GM12865 (cell line): ENCODE results near the gene VWA1.

ENCODE experiments used
- DNase-seq: peaks from one replicate; pipeline ENCODE4 v3.0.0; 2010; ENCODE audit warnings: low read depth
- H3K4me3 ChIP-seq: 2 replicates; pipeline ENCODE4 v1.5.1; 2011; ENCODE audit warnings: mild to moderate bottlenecking, low read depth, low read length, control low read depth
- CTCF ChIP-seq: IDR thresholded peaks from 2 replicates; pipeline ENCODE4 v1.5.1; 2011; ENCODE audit warnings: low read length, control low read depth, low read depth, inconsistent platforms; ENCODE audit not compliant: insufficient read depth; ENCODE audit errors: missing control alignments

VWA1 gene

DNA sequence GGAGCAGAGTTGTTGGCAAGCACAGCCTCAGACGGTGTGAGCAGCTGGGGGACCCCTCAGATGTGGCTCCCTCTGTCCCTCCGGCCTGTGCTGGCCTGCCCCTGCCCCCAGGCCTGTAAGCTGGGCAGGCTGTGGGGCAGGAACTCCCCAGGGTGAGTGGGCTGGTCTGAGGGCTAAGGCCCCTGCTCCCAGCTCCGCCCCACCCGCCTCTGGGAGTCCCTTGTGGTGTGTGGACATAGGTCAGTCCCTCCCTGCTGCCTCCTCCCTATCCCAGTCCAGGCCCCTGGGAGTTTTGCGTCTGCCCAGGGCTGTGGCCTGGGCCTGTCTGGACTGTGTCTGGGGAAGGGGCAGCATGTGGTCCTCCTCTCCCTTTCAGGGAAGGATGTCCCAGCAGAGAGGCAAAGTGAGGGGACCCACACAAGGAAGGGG lies 3.6 kb upstream of the VWA1 start:
- no peak for DNase-seq
- H3K4me3 ChIP-seq, result no peak overlapping the region
- TF ChIP-seq CTCF, result no peak

DNA sequence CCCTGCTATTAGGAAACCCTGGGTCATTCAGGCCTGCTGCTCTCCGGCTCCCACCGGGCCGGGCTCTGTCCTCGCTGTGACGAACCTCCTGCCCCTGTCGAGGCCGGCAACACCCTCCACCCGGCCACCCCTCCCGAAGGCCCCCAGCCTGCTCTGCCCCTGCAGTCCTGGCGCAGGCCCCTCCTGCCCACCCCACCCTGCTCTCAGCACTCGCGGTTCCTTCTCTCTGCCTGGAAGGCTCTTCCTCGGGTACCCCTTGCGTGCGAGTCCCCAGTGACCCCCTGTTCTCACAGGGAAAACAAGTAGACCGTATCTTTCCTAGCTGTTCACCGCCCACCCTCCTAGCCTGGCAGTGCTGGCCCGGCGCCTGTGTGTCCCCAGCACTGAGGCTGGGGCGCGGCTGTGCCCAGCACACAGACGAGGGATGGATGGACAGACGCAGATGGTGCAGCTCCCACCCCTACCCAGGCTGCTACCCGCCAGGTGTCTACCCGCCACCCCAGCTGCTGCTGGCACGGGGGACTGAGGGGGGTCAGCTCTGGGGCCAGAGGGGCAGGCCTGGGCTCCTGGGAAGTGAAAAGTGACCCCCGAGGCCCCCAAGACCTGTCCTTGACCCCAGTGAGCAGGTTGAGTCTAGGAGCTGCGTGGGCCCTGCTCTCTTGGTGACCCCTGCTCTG lies 3.1 kb upstream of the VWA1 start:
- H3K4me3 ChIP-seq, result no peak overlapping the region
- no peak for TF ChIP-seq CTCF
- DNase-seq, result no peak

- H3K4me3 ChIP-seq, result no peak overlapping the region
- TF ChIP-seq CTCF, result no peak
- DNase-seq, result no peak
These were observed 2.3 kb upstream of the VWA1 start for GRCh38 chr1:1432951-1433803.

DNA sequence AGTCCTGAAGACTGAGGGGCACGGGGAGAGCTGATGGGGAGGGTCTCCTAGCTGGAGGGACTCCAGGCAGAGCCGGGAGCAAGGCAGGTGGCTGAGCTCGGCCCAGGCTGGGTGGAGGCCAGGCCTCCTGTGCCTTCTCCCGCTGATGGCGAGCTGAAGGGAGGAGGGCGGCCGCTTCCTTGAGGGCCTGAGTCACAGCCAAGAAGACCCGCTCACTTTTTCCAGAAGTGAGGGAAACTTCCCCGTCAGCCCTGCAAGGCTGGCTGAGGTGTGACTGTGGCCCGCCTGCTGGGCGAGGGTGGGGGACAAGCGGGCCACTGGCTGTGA lies 1.7 kb upstream of the VWA1 start:
- H3K4me3 ChIP-seq, result no peak overlapping the region
- no peak for TF ChIP-seq CTCF
- DNase-seq, result no peak

- no peak for DNase-seq
- H3K4me3 ChIP-seq, result no peak overlapping the region
- no peak for TF ChIP-seq CTCF
These were observed 1.2 kb upstream of the VWA1 start for GRCh38 chr1:1434131-1434823.

DNA sequence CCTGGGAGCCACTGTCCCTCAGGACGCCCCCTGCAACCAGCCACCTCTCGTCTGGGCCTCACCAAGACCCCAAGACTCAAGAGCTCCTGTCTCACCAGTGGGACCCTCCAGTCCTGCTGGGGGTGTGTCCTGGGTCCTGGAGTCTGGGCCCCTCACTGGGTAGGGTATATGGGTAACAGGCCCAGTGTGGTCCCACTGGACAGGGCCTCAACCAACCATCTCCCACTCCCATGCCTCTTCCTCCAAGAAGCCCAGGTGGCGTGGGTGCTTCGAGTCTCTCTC lies 725 bp upstream of the VWA1 start:
- no peak for TF ChIP-seq CTCF
- no peak overlapping the region for H3K4me3 ChIP-seq
- DNase-seq, result no peak
